HG03378 (cell line): ENCODE measurements around the gene CRYGA.
"Not testable (repeated sequence)": the region's sequence is repeated elsewhere in the genome, so short reads cannot be mapped to it uniquely, and the experiment has no call there.

ENCODE experiments used
- ATAC-seq: cut with Tn5 transposase; IDR thresholded peaks from one replicate; pipeline ENCODE4 v1.9.1; 2021; ENCODE audit warnings: mild to moderate bottlenecking, moderate library complexity; ENCODE audit not compliant: unreplicated experiment

The CRYGA gene

DNA sequence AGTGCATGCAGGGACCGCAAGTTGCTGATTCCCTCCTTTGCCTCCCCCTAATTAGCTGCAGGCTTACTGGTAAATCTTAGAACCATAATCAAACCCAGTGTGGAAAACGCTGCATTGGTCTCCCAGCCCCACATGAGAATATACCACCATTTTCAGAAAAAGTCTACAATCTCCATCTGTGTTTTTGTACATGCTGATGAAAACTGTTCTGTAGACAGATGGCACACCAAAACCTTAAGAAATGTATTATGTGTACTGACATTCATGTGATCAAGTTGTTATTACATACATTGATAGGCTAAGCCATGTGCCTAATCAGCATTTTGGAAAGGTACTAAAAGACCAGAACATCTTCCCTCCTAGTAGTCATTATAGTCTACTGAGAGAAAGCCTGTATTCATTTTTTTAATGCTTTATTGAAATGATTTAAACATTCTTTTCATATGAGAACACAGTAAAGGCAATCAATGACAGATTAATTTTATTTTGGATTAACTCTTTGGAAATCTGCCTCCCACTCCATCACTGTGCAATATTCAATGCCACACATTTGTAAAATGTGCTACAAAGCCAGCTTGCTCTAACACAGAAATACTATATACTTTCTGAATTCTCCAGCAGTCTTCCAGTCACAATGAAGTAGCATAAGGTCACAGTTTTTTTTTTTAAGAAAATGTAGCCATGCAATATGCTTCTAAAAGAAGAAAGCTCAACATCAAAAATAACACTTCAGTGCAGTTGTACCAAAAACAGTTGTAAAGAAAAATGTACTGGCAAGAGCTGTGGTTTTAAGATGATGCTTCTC lies 1.8 kb upstream of the CRYGA start:
- no peak for ATAC-seq

DNA sequence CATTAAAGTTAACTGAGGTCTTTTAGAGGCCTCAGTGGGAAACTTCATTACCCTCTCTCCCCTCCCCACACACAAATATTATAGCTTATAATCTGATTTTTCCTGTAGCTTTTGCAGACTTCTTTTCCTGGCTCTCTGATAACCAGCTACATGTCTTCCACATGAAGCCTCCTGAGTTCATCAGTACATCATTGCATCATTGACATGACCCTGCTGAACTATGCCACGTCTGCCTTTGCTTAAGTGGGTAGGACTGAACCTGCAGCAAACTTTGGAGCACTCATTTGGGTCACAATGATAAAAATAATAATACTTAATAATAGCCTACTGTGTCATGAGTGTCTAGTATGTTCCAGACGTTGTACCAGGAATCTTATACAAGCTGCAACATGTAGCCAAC lies 7.0 kb downstream of the CRYGA start:
- ATAC-seq: no peak

DNA sequence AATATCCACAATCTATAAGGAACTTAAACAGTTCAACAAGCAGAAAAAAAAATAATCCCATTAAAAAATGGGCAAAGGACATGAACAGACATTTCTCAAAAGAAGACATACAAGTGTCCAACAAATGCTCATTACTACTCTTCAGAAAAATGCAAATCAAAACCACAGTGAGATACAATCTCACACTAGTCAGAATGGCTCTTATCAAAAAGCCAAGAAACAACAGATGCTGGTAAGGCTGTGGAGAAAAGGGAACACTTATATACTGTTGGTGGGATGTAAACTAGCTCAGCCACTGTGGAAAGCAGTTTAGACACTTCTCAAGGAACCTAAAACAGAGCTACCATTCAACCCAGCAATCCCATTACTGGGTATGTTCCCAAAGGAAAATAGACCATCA lies 10.2 kb downstream of the CRYGA start:
- no peak for ATAC-seq

DNA sequence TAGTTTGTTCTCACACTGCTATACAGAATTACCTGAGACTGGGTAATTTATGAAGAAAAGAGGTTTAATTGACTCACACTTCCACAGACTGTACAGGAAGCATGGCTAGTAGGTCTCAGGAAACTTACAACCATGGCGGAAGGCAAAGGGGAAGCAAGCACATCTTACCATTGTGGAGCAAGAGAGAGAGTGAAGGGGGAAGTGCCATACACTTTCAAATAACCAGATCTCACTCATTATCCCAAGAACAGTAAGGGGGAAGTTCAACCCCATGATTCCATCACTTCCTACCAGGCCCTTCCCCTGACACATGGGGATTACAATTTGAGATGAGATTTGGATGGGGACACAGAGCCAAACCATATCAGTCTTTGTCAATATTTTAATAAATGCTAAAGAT lies 12.4 kb downstream of the CRYGA start:
- ATAC-seq: no peak

GRCh38 chr2:208150094-208150493 lies 13.3 kb downstream of the CRYGA start:
- no peak for ATAC-seq

- no peak for ATAC-seq
Observed at GRCh38 chr2:208148803-208149202, 14.6 kb downstream of the CRYGA start.

DNA sequence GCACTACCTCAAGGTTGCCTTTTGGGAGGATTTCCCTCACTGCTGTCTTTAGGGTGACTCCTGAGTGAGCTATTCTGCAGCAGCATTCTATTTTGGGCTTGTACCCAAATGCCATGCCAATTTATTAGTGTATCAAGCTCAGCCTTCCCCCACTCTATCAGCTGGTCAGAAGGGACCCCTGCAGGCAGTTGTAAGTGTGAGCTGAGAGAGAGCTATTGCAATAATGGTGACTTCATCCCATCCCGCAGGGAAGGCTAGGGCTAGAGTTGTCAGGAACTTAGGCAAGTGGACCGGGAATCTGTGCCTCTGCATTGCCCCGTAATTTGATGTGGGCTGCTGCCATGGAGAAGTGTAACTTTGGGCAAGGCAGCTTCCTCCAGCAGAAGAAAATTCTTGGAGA lies 15.6 kb downstream of the CRYGA start:
- no peak for ATAC-seq

GRCh38 chr2:208147008-208147407 lies 16.4 kb downstream of the CRYGA start:
- no peak for ATAC-seq

- ATAC-seq: no peak
Observed at GRCh38 chr2:208146006-208146405, 17.4 kb downstream of the CRYGA start, which contains the start of gene CRYGB. TSS of gene CRYGB (minus strand) at chr2:208146158. CDS start at chr2:208146120, 38 bp downstream.

DNA sequence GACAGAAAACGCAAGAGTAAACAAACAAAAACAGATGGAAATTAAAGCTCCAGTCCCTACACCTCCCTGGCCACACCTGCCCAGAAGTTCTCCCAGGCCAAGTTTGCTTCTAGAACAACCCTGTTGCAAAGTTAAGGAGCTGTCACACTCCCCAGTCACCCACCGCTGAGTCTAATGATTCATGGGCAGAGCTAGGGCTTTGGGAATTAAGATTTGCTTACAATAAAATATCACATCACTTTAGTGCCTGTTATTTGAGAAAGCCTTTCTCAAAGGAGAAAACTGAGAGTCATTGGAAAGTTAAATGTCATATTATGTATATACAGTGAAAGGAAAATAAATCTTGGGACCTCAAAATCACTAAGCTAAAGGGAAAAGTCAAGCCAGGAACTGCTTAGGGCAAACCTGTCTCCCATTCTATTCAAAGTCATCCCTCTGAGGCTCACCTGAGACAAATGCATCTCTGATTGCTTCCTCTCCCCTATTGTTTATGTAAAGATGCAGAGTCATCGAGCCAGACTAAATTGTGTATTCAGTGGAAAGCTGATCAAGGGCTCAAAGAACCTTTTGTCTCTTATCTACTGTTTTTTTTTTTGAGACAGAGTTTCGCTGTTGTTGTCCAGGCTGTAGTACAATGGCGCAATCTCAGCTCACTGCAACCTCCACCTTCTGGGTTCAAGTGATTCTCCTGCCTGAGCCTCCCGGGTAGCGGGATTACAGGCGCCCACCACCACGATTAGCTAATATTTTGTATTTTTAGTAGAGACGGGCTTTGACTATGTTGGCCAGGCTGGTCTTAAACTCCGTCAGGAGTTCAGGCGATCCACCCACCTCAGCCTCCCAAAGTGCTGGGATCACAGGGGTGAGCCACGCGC lies 20.2 kb downstream of the CRYGA start:
- no peak for ATAC-seq

DNA sequence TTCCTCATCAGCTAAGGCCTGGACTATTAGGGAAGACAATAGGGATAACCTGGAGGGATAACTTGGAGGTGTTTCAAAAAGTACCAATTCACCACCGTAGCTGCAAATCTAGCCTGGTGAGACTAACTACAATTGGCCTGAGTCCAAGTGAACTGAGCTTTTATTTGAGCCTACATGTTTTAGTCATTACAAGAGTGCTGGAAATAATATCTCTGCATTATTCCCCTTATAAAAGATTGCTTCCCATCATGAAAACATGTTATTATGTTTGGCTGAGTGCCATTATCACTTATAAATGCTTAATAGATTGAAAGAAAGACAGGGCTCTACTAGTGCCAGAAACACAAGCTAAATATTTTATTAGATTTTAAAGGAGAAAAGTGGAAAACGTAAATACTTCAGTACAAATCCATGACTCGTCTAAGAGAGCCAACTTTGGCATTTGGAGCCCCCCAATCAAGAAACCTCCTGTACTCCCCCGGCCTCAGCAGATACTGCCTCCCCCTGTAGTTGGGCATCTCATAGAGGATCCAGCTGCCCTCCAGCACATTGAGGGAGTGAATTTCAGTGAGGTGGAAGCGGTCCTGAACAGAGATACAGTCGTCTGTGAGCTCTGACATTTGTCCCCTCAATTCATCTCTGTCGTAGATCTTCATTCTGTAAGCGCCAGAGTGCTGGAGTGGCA lies 21.0 kb downstream of the CRYGA start:
- ATAC-seq: no peak

- no peak for ATAC-seq
Observed at GRCh38 chr2:208139447-208139846, 23.9 kb downstream of the CRYGA start.

DNA sequence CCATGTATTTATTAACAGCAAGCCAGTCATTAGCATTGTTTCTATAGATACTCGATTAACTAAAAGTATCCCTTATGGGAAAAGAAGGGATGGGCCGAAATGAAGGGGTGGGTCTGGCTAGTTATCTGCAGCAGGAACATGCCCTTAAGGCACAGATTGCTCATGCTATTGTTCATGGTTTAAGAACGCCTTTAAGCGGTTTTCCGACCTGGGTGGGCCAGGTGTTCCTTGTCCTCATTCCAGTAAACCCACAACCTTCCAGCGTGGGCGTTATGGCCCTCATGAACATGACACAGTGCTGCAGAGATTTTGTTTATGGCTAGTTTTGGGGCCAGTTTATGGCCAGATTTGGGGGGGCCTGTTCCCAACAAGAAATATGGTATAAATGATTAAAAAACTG lies 25.1 kb downstream of the CRYGA start:
- ATAC-seq: not testable (repeated sequence)

- no peak for ATAC-seq
Observed at GRCh38 chr2:208136716-208137094, 26.7 kb downstream of the CRYGA start.

GRCh38 chr2:208135794-208136715 lies 27.3 kb downstream of the CRYGA start:
- no peak for ATAC-seq

DNA sequence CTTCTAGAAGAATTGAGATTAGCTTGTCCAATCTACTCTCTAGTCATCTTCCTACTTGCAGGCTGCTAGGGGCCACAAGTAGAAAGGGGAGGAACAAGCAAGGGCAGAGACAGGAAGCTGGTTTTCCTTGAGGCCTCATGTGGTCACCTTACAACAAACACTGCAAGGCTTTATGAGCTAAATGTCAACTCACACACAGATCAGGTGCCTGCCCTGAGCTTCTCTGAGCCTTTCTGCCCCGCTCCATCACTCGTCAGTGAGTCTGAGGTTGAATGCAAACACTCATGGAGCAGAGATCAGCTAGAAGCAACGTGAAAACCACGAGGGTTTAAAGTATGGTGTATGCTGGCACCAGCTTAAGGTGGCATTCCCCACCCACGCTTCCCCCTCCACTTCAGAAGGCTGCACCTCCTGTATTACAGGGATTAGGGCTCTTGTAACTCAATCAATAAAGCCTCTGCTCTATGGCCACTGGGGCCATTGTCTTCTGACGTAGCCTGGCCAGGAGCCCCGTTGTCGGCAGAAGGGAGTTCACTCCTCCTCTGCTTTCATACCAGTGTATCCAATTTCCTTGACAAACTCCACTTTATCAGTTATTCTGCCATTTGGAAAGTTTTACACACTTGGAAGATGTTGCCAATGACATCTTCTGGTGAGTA lies 28.3 kb downstream of the CRYGA start:
- peak; percentile 88 for ATAC-seq

DNA sequence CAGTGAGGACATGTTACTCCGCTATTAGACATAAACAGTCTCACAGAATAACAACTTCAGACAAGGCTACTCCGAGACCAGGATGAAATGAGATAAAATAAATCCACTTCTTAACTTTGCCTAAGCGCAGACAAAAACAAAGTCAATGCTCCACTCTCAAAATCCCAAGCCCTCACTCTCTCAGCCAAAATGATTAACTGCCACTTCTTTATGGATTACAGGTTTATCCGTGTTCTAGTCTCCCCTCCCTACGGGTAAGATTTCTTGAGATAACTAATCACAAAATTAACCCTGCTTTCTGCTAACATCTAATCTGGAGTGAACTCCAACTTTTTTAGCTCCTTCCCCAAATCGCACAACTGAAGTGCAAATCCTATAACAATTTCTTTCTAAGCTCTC lies 32.7 kb downstream of the CRYGA start:
- ATAC-seq: no peak

- ATAC-seq: no peak
Observed at GRCh38 chr2:208129744-208130711, 33.4 kb downstream of the CRYGA start, which contains the start of gene CRYGC. TSS of gene CRYGC (minus strand) at chr2:208129828. CDS start at chr2:208129792, 36 bp downstream.

GRCh38 chr2:208128136-208128535 lies 35.3 kb downstream of the CRYGA start:
- no peak for ATAC-seq
